ENCODE results near the gene VOPP1. TPM values are rescaled to one million over a fixed set of nuclear protein-coding genes. Genes with fewer than 3 reads are reported as not detected.
"Not testable (repeated sequence)": the region's sequence is repeated elsewhere in the genome, so short reads cannot be mapped to it uniquely, and the experiment has no call there.

Gene VOPP1
- total and polyA plus RNA-seq, 2 donors (not counting 1 experiment from before 2014, with no cell fraction given) = 52.1 to 70.7 TPM

- H2AFZ ChIP-seq (ENCODE audit: low read length) = no peak overlapping the region
- H3K4me3 ChIP-seq (replicated peaks in 1 of 4; ENCODE audit: control extremely low read depth in 1 of 4, insufficient read depth in 1 of 4, low read depth in 3 of 4, low read length in 4 of 4) = no peak overlapping the region
- H4K20me1 ChIP-seq (ENCODE audit: control insufficient read depth, extremely low read depth, insufficient read depth, low read length) = no peaks in the 10 kb centered on the region
- DNase-seq (ENCODE audit: low read depth in 2 of 2) = no peak
- H3K36me3 ChIP-seq (ENCODE audit: control insufficient read depth, insufficient read depth, low read length) = no peaks in the 10 kb centered on the region
- no peak overlapping the region for H3K27ac ChIP-seq (ENCODE audit: insufficient read depth, low read length)
- H3K79me2 ChIP-seq (ENCODE audit: control insufficient read depth, insufficient read depth, low read length) = no peaks in the 10 kb centered on the region
- H3K27me3 ChIP-seq (ENCODE audit: control insufficient read depth, insufficient read depth, low read length) = peaks cover 8% of the 10 kb centered on the region
- H3K9me3 ChIP-seq (ENCODE audit: control insufficient read depth, insufficient read depth, low read depth, low read length) = no peaks in the 10 kb centered on the region
- H3K4me1 ChIP-seq (ENCODE audit: control insufficient read depth, extremely low read depth, insufficient read depth, low read length) = peaks cover 4% of the 10 kb centered on the region
- no peak overlapping the region for H3K4me2 ChIP-seq (ENCODE audit: extremely low read depth, insufficient read depth, low read length)
- H3K9ac ChIP-seq (ENCODE audit: insufficient read depth, low read length) = no peak overlapping the region
- TF ChIP-seq, protein P1, sequence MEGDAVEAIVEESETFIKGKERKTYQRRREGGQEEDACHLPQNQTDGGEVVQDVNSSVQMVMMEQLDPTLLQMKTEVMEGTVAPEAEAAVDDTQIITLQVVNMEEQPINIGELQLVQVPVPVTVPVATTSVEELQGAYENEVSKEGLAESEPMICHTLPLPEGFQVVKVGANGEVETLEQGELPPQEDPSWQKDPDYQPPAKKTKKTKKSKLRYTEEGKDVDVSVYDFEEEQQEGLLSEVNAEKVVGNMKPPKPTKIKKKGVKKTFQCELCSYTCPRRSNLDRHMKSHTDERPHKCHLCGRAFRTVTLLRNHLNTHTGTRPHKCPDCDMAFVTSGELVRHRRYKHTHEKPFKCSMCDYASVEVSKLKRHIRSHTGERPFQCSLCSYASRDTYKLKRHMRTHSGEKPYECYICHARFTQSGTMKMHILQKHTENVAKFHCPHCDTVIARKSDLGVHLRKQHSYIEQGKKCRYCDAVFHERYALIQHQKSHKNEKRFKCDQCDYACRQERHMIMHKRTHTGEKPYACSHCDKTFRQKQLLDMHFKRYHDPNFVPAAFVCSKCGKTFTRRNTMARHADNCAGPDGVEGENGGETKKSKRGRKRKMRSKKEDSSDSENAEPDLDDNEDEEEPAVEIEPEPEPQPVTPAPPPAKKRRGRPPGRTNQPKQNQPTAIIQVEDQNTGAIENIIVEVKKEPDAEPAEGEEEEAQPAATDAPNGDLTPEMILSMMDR (conservative IDR thresholded peaks at IDR 0.05 in 1 of 2, IDR thresholded peaks at IDR 0.05 in 1 of 2; ENCODE audit: low read depth in 1 of 2, low read length in 2 of 2) = no peak
- TF ChIP-seq EZH2 (IDR thresholded peaks at IDR 0.05; ENCODE audit: low read length, missing control alignments) = no peak
Observed at GRCh38 chr7:55588379-55588699, 16.0 kb upstream of the VOPP1 start.

DNA sequence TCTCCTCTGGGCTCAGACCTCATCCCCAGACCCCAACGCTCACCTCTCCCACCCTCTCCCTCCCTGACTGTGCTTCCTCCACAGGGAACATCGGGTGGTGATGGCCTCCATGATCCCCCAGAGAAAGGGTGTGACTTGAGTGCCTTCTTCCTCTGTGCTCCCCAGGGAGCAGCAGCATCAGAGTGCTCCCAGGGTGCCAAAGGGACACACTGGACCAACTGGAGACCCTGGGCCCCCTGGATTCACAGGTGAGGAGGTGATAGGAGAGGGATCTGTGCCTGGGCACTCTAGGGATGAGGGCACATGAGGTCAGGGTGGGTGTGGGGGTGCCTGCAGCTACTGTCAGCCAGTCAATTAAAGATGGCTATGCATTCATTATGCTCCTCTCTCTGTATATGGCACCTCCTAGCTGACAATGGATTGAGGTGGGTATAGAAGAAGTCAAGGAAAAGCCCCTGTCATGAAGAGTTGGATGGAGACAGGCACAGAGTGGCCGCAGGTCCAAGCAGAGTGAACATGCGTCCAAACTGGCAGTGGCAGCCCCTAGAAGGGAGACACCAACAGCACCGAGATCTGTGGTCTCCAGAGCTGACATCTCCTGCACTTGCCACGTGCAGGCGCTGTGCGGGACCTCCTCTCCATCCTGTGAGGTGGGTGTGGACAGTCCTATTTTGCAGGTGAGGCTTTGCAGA, 15.5 kb upstream of the VOPP1 start:
- TF ChIP-seq, protein P1 (conservative IDR thresholded peaks at IDR 0.05 in 1 of 2, IDR thresholded peaks at IDR 0.05 in 1 of 2; ENCODE audit: low read depth in 1 of 2, low read length in 2 of 2) = no peak
- TF ChIP-seq EZH2 (IDR thresholded peaks at IDR 0.05; ENCODE audit: low read length, missing control alignments) = no peak
- H3K27me3 ChIP-seq (ENCODE audit: control insufficient read depth, insufficient read depth, low read length) = peaks cover 8% of the 10 kb centered on the region
- H3K36me3 ChIP-seq (ENCODE audit: control insufficient read depth, insufficient read depth, low read length) = no peaks in the 10 kb centered on the region
- H3K27ac ChIP-seq (ENCODE audit: insufficient read depth, low read length) = no peak overlapping the region
- no peak overlapping the region for H3K4me2 ChIP-seq (ENCODE audit: extremely low read depth, insufficient read depth, low read length)
- H2AFZ ChIP-seq (ENCODE audit: low read length) = no peak overlapping the region
- H3K4me3 ChIP-seq (replicated peaks in 1 of 4; ENCODE audit: control extremely low read depth in 1 of 4, insufficient read depth in 1 of 4, low read depth in 3 of 4, low read length in 4 of 4) = no peak overlapping the region
- no peaks in the 10 kb centered on the region for H3K9me3 ChIP-seq (ENCODE audit: control insufficient read depth, insufficient read depth, low read depth, low read length)
- H3K4me1 ChIP-seq (ENCODE audit: control insufficient read depth, extremely low read depth, insufficient read depth, low read length) = no peaks in the 10 kb centered on the region
- no peak for DNase-seq (ENCODE audit: low read depth in 2 of 2)
- no peaks in the 10 kb centered on the region for H4K20me1 ChIP-seq (ENCODE audit: control insufficient read depth, extremely low read depth, insufficient read depth, low read length)
- no peaks in the 10 kb centered on the region for H3K79me2 ChIP-seq (ENCODE audit: control insufficient read depth, insufficient read depth, low read length)
- no peak overlapping the region for H3K9ac ChIP-seq (ENCODE audit: insufficient read depth, low read length)

DNA sequence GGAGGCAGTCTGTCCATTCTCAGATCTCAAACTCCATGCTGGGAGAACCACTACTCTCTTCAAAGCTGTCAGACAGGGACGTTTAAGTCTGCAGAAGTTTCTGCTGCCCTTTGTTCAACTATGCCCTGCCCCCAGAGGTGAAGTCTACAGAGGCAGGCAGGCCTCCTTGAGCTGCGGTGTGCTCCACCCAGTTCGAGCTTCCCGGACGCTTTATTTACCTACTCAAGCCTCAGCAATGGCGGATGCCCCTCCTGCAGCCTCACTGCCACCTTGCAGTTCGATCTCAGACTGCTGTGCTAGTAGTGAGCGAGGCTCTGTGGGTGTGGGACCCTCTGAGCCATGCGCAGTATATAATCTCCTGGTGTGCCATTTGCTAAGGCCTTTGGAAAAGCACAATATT, 10.4 kb upstream of the VOPP1 start:
- H3K9me3 ChIP-seq (ENCODE audit: control insufficient read depth, insufficient read depth, low read depth, low read length); H3K79me2 ChIP-seq (ENCODE audit: control insufficient read depth, insufficient read depth, low read length); H3K4me2 ChIP-seq (ENCODE audit: extremely low read depth, insufficient read depth, low read length); H4K20me1 ChIP-seq (ENCODE audit: control insufficient read depth, extremely low read depth, insufficient read depth, low read length); H2AFZ ChIP-seq (ENCODE audit: low read length); H3K9ac ChIP-seq (ENCODE audit: insufficient read depth, low read length); H3K27ac ChIP-seq (ENCODE audit: insufficient read depth, low read length); H3K4me1 ChIP-seq (ENCODE audit: control insufficient read depth, extremely low read depth, insufficient read depth, low read length); H3K4me3 ChIP-seq (replicated peaks in 1 of 4; ENCODE audit: control extremely low read depth in 1 of 4, insufficient read depth in 1 of 4, low read depth in 3 of 4, low read length in 4 of 4); DNase-seq (ENCODE audit: low read depth in 2 of 2); H3K27me3 ChIP-seq (ENCODE audit: control insufficient read depth, insufficient read depth, low read length); H3K36me3 ChIP-seq (ENCODE audit: control insufficient read depth, insufficient read depth, low read length): not testable (repeated sequence)
